GM12864 (cell line): ENCODE data around the gene ZNF547.

Experiments used
- DNase-seq: peaks from one replicate; pipeline ENCODE4 v3.0.0-alpha.2; 2011; ENCODE audit warnings: low read depth
- H3K4me3 ChIP-seq: 2 replicates; pipeline ENCODE4 v1.5.1; 2011; ENCODE audit warnings: mild to moderate bottlenecking, low read depth, low read length, control low read depth
- CTCF ChIP-seq: IDR thresholded peaks from 2 replicates; pipeline ENCODE4 v1.5.1; 2011; ENCODE audit warnings: low read depth, mild to moderate bottlenecking, moderate library complexity, low read length, control low read depth, inconsistent platforms; ENCODE audit errors: missing control alignments

The ZNF547 gene

GRCh38 chr19:57350877-57351805, 12.2 kb upstream of the ZNF547 start, which contains the start of gene ZNF304:
Gene ZNF304, plus strand, starts transcription at chr19:57351271. Its CDS starts 394 bp downstream, at chr19:57351665.
- no peak for TF ChIP-seq CTCF
- peak; percentile 81 for DNase-seq
- peak within 1 kb of the TSS; percentile 92 for H3K4me3 ChIP-seq

GRCh38 chr19:57351867-57352266, 11.5 kb upstream of the ZNF547 start:
- H3K4me3 ChIP-seq, result peak overlapping the region; percentile 92
- no peak for DNase-seq
- TF ChIP-seq CTCF, result no peak

- DNase-seq, result no peak
- TF ChIP-seq CTCF, result no peak
- H3K4me3 ChIP-seq, result no peak overlapping the region
These were observed 7.4 kb upstream of the ZNF547 start for GRCh38 chr19:57355916-57356315.

GRCh38 chr19:57357406-57357805, 5.9 kb upstream of the ZNF547 start:
- H3K4me3 ChIP-seq, result no peak overlapping the region
- TF ChIP-seq CTCF, result no peak
- DNase-seq, result no peak

- no peak overlapping the region for H3K4me3 ChIP-seq
- no peak for DNase-seq
- no peak for TF ChIP-seq CTCF
These were observed 4.1 kb upstream of the ZNF547 start for GRCh38 chr19:57359300-57359699.

GRCh38 chr19:57362419-57362818, 932 bp upstream of the ZNF547 start:
- no peak for TF ChIP-seq CTCF
- no peak for DNase-seq

GRCh38 chr19:57363688-57364181, 384 bp downstream of the ZNF547 start:
- TF ChIP-seq CTCF, result no peak
- DNase-seq, result no peak
- H3K4me3 ChIP-seq, result peak overlapping the region; percentile 65

More at GRCh38 chr19:57362419-57362818, 932 bp upstream of the ZNF547 start:
- H3K4me3 ChIP-seq, result peak overlapping the region; percentile 65; the same call in 1 of the 2 replicates
